22Rv1 (cell line): Measurements from ENCODE around the gene CEP170B.
"Not testable (repeated sequence)": the region's sequence is repeated elsewhere in the genome, so short reads cannot be mapped to it uniquely, and the experiment has no call there.

Experiments used
- CTCF ChIP-seq: fragments of 450-650 bp; IDR thresholded peaks from 2 replicates; pipeline ENCODE4 v1.5.1; 2017; ENCODE audit warnings: mild to moderate bottlenecking
- ZFX ChIP-seq: fragments of 450-650 bp; IDR thresholded peaks from 2 replicates; pipeline ENCODE4 v1.6.1; 2017; ENCODE audit warnings: antibody characterized with exemption, borderline replicate concordance

GRCh38 chr14:104904650-104905578 lies 39.8 kb downstream of the CEP170B start:
- not testable (repeated sequence) for TF ChIP-seq CTCF, ZFX
